Measurements from ENCODE around the gene PCED1A. TPM values are rescaled to one million over a fixed set of nuclear protein-coding genes. Genes with fewer than 3 reads are reported as not detected.

PCED1A gene
- total and polyA plus RNA-seq, 2 donors (not counting 3 experiments of a cell fraction or from before 2014, with no cell fraction given), result 20.1 to 32.0 TPM

DNA sequence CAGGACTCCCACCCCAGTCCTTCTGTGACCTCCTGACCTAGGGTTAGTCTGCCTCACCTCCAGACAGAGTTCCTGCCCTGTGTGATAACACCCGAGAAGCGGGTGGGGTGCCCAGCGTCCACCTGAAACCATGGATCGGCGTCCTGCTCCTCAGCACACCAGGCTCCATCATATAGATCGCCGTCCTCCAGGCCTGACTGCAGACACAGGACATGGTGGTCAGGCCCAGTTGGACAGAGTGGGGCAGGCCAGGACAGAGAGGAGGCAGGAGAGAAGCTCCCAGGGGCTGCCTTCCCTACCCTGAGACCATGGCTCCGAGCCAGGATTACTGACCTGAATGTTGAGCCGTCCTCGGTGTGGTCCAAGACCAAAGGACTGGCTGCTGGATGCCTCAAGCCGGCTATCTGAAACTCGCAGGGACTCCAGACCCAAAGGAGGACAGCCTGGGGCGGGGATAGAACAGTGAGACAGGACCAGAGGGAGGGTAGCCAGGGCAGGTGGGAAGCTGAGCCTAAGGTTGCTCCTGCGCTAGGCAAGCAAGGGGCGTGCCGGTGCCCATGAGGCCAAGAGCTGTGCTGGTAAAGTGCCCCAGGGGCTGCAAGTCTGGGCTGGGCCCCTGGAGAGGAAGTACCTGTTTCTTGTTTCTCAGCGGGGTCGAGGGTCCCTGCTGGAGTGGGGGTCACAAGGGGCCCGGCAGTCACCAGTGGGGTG lies 42.2 kb downstream of the PCED1A start:
- POLR2A ChIA-PET, result no interaction called here
- H3K9me1 ChIP-seq (replicated peaks; ENCODE audit: control insufficient read depth, extremely low read depth, insufficient read depth, low read length), result no peaks in the 10 kb centered on the region
- no peaks in the 10 kb centered on the region for H3K79me2 ChIP-seq (ENCODE audit: control insufficient read depth, insufficient read depth, low read length)
- no peak overlapping the region for H3K4me3 ChIP-seq (replicated peaks in 1 of 3; ENCODE audit: insufficient read depth in 1 of 3, low read depth in 1 of 3, low read length in 3 of 3)
- peaks cover 6% of the 10 kb centered on the region for H3K4me1 ChIP-seq (ENCODE audit: control insufficient read depth, extremely low read depth, insufficient read depth, low read length)
- no peaks in the 10 kb centered on the region for H3K36me3 ChIP-seq (ENCODE audit: control insufficient read depth in 2 of 2, extremely low read depth in 1 of 2, insufficient read depth in 2 of 2, low read length in 2 of 2)
- no peak overlapping the region for H2AFZ ChIP-seq (ENCODE audit: low read depth, low read length)
- H3K27ac ChIP-seq (ENCODE audit: insufficient read depth, low read depth, low read length), result no peak overlapping the region
- intact Hi-C loops (cut with micrococcal nuclease) (no loop called here), dilution Hi-C loops (cut with MboI; ENCODE audit: extremely low pct_ligation_motif_present, low sequenced_read_pairs) (no loop called here)
- no peak overlapping the region for H3K9ac ChIP-seq (replicated peaks; ENCODE audit: extremely low read depth, insufficient read depth, low read length)
- FAIRE-seq, result no peak
- DNase-seq (ENCODE audit: low read depth, low spot score), result no peak
- H4K20me1 ChIP-seq (replicated peaks; ENCODE audit: control insufficient read depth, extremely low read depth, insufficient read depth, low read length), result no peaks in the 10 kb centered on the region
- H3K27me3 ChIP-seq (ENCODE audit: control insufficient read depth in 2 of 2, insufficient read depth in 2 of 2, low read length in 2 of 2), result peaks cover 25 to 35% of the 10 kb centered on the region in 2 experiments
- TF ChIP-seq FOS (IDR thresholded peaks at IDR 0.05; ENCODE audit: borderline replicate concordance, insufficient read depth, low read length) (no peak), POLR2AphosphoS5 (IDR thresholded peaks at IDR 0.05; ENCODE audit: insufficient read depth, low read depth, low read length) (no peak), MYC (IDR thresholded peaks at IDR 0.05; ENCODE audit: low read depth, low read length) (no peak), GATA2 (IDR thresholded peaks at IDR 0.05; ENCODE audit: insufficient read depth, insufficient read length, low read depth, low read length) (no peak), EZH2 (IDR thresholded peaks at IDR 0.05; ENCODE audit: borderline replicate concordance, low read depth, low read length, severe bottlenecking) (no peak), POLR2A (IDR thresholded peaks at IDR 0.05; ENCODE audit: low read depth, low read length) (no peak), JUN (IDR thresholded peaks at IDR 0.05; ENCODE audit: borderline replicate concordance, insufficient read depth, insufficient read length, low read depth) (no peak)
- TF ChIP-seq, protein P1, sequence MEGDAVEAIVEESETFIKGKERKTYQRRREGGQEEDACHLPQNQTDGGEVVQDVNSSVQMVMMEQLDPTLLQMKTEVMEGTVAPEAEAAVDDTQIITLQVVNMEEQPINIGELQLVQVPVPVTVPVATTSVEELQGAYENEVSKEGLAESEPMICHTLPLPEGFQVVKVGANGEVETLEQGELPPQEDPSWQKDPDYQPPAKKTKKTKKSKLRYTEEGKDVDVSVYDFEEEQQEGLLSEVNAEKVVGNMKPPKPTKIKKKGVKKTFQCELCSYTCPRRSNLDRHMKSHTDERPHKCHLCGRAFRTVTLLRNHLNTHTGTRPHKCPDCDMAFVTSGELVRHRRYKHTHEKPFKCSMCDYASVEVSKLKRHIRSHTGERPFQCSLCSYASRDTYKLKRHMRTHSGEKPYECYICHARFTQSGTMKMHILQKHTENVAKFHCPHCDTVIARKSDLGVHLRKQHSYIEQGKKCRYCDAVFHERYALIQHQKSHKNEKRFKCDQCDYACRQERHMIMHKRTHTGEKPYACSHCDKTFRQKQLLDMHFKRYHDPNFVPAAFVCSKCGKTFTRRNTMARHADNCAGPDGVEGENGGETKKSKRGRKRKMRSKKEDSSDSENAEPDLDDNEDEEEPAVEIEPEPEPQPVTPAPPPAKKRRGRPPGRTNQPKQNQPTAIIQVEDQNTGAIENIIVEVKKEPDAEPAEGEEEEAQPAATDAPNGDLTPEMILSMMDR (IDR thresholded peaks at IDR 0.05; ENCODE audit: extremely low read depth in 1 of 2, insufficient read depth in 1 of 2, low read depth in 1 of 2, low read length in 2 of 2), result no peak
- TF ChIP-seq, protein P2, sequence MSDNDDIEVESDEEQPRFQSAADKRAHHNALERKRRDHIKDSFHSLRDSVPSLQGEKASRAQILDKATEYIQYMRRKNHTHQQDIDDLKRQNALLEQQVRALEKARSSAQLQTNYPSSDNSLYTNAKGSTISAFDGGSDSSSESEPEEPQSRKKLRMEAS (IDR thresholded peaks at IDR 0.05; ENCODE audit: insufficient read depth, insufficient read length), result no peak
- BruUV-seq (replicated peaks), result no TSS peak
- no peaks in the 10 kb centered on the region for H3K9me3 ChIP-seq (replicated peaks; ENCODE audit: control insufficient read depth, insufficient read depth, low read length)
- no peak overlapping the region for H3K4me2 ChIP-seq (ENCODE audit: insufficient read depth, low read length)
- CTCF ChIA-PET, result interaction anchor here (2.7 kb wide), 1 partner anchor 54 kb away, joined by 7 read pairs; no protein-coding TSS in a partner anchor

Measured in endothelial cell of umbilical vein (primary cell).